ENCODE data around the gene OSBPL9. TPM values are rescaled to one million over a fixed set of nuclear protein-coding genes. Genes with fewer than 3 reads are reported as not detected.

Gene OSBPL9
- total RNA-seq, 4 donors from 2014 or later, result 95.6 to 272 (median 128) TPM

DNA sequence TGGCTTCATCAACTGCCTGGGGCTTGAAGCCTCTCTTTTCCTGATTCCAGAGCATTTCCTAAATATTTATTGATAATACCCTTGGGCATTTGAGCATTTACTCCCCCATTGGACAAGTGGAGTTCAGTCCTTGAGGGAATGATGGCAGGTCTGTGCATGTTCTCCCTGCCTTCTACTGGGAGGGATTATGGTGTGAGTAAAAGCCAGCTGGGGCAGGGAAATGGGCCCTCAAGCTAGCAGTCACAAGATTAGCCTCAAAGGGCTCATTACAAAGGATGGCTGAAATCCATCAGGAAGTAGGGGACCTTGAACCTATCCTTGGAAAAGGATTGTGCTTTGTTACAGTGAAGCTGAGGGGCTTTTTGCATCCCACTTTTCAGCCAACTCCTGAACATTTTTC lies 24.2 kb upstream of the OSBPL9 start:
- Histone ChIP-seq H3K9me3 (no peaks in the 10 kb centered on the region), H3K27me3 (no peaks in the 10 kb centered on the region), H3K4me1 (no peaks in the 10 kb centered on the region), H3K4me3 (replicated peaks in 1 of 3) (no peak overlapping the region), H3K27ac (no peak overlapping the region), H3K36me3 (no peaks in the 10 kb centered on the region)
- TF ChIP-seq, protein P1, sequence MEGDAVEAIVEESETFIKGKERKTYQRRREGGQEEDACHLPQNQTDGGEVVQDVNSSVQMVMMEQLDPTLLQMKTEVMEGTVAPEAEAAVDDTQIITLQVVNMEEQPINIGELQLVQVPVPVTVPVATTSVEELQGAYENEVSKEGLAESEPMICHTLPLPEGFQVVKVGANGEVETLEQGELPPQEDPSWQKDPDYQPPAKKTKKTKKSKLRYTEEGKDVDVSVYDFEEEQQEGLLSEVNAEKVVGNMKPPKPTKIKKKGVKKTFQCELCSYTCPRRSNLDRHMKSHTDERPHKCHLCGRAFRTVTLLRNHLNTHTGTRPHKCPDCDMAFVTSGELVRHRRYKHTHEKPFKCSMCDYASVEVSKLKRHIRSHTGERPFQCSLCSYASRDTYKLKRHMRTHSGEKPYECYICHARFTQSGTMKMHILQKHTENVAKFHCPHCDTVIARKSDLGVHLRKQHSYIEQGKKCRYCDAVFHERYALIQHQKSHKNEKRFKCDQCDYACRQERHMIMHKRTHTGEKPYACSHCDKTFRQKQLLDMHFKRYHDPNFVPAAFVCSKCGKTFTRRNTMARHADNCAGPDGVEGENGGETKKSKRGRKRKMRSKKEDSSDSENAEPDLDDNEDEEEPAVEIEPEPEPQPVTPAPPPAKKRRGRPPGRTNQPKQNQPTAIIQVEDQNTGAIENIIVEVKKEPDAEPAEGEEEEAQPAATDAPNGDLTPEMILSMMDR (IDR thresholded peaks at IDR 0.05), result no peak
- TF ChIP-seq POLR2A (IDR thresholded peaks at IDR 0.05), result no peak
- no peak for DNase-seq
- intact Hi-C loops (cut with DNase I), result no loop called here

DNA sequence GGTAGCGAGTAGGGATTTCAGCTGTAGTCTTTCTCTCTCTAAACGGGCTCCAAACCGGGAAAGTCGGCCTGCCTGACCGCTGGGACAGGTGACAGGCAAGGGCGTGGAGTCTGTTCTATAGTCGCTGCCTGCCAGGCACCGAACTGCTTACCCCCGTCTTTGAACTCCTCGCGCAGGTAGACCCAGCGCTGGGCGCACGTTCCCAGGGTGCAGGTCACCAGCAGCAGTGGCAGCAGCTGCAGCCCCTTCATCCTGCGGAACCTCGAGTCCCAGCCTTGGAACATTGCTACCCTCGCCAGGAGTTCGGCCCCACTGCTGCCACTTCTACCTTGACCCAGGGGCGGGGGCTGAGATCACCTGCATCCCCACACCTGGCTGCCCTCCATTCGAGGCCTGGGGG lies 22.2 kb upstream of the OSBPL9 start:
- WGBS, 2 donors, result 72 to 81% methylated on average over 18 to 19 of the region's 20 CpGs
- intact Hi-C loops (cut with DNase I), result no loop called here
- no peak for DNase-seq

DNA sequence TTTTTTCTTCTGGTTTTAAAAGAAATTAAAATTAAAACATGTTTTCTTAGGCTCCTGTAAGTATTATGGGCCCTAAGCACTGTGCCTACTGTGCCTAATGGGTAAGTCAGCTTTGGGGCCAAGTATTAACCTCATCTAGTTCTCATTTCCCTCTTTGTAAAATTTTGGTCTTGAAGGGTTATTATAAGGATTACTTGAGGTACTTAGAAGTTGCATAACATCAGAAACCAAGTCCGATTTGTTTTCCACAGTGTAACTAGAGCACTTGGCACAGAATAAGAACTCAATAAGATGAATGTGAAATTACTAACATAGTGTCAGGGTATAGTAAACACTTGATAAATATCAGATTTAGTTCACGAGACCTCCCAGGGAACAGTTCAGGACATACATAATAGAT lies 16.4 kb upstream of the OSBPL9 start:
- intact Hi-C loops (cut with DNase I), result no loop called here
- H3K27ac ChIP-seq, result no peak overlapping the region
- H3K4me3 ChIP-seq (replicated peaks in 1 of 3), result no peak overlapping the region
- H3K4me1 ChIP-seq, result no peaks in the 10 kb centered on the region
- H3K36me3 ChIP-seq, result no peaks in the 10 kb centered on the region
- TF ChIP-seq POLR2A (IDR thresholded peaks at IDR 0.05), result no peak
- TF ChIP-seq, protein P1 (IDR thresholded peaks at IDR 0.05), result no peak
- no peak for DNase-seq
- H3K9me3 ChIP-seq, result no peaks in the 10 kb centered on the region
- no peaks in the 10 kb centered on the region for H3K27me3 ChIP-seq
- 36 to 54% methylated on average over 2 of the region's 2 CpGs for WGBS, 2 donors

More for the DNA sequence above, 22.2 kb upstream of the OSBPL9 start:
- H3K4me1 ChIP-seq, result no peaks in the 10 kb centered on the region
- H3K27ac ChIP-seq, result no peak overlapping the region
- H3K27me3 ChIP-seq, result no peaks in the 10 kb centered on the region
- no peaks in the 10 kb centered on the region for H3K9me3 ChIP-seq
- no peak overlapping the region for H3K4me3 ChIP-seq (replicated peaks in 1 of 3)
- TF ChIP-seq POLR2A (IDR thresholded peaks at IDR 0.05), result no peak
- TF ChIP-seq, protein P1 (IDR thresholded peaks at IDR 0.05), result no peak
- no peaks in the 10 kb centered on the region for H3K36me3 ChIP-seq

DNA sequence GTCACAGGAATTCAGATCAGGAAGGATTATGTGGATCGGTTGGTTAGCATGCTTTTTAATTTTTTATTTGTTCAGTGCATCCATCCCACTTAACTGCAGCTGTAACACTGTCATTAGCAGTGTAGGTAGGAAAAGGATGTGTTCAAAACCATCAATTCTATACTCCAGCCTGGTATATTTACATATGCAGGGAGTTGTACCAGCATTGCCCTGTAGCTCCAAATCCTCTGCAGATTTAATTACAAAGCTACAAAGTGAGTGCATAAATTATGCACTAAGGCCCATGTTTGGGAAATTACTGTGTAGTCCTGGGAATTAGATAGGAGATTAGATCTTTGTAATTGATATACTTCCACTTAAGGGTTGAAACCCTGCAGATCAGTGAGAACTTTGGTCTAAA lies 15.9 kb upstream of the OSBPL9 start:
- Histone ChIP-seq H3K9me3 (no peaks in the 10 kb centered on the region), H3K27ac (no peak overlapping the region), H3K27me3 (no peaks in the 10 kb centered on the region), H3K4me3 (replicated peaks in 1 of 3) (no peak overlapping the region), H3K36me3 (no peaks in the 10 kb centered on the region), H3K4me1 (no peaks in the 10 kb centered on the region)
- intact Hi-C loops (cut with DNase I), result no loop called here
- 79 to 80% methylated on average over 1 of the region's 1 CpG for WGBS, 2 donors
- DNase-seq, result no peak
- TF ChIP-seq, protein P1 (IDR thresholded peaks at IDR 0.05), result no peak
- TF ChIP-seq POLR2A (IDR thresholded peaks at IDR 0.05), result no peak

DNA sequence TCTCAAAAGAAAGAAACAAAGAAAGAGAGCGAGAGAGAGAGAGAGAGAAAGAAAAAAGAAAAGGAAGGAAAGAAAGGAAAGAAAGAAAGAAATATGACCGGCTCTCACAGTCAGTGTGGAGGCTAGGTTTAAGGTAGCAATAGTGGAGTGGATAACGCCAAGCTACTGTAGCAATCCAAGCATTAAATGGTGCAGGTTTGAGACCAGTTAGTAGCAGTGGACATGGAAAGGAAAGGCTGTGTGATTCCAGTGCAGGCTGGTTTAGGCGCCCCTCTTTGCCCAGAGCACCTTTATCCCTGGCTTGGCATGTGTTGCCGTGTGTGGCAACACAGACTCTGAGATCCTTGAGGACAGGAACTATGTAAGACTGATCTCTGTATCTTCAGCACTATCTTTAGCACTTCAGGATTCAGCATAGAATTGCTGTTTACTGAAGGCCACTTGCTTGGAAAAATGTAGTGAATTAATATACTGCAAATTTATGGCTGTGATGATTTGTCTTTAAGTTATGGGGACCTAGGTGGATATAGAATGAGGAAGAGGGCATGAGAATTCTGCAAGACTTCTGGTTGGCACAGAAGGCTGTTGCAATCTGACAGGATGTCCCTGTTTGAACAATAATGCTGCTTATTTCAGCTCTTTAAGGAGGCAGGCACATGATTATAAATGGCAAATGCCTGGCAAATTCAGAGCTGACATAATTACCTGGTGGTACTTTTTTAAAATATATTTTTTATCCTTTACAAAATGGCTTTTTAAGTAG lies 10.8 kb upstream of the OSBPL9 start:
- DNase-seq, result no peak
- H3K4me3 ChIP-seq (replicated peaks in 1 of 3), result no peak overlapping the region
- no peaks in the 10 kb centered on the region for H3K4me1 ChIP-seq
- H3K27me3 ChIP-seq, result no peaks in the 10 kb centered on the region
- TF ChIP-seq, protein P1 (IDR thresholded peaks at IDR 0.05), result no peak
- intact Hi-C loops (cut with DNase I), result no loop called here
- no peaks in the 10 kb centered on the region for H3K9me3 ChIP-seq
- H3K36me3 ChIP-seq, result no peaks in the 10 kb centered on the region
- H3K27ac ChIP-seq, result no peak overlapping the region
- 75 to 76% methylated on average over 5 of the region's 5 CpGs for WGBS, 2 donors
